ENCODE data around the gene TMEM214.

The TMEM214 gene

DNA sequence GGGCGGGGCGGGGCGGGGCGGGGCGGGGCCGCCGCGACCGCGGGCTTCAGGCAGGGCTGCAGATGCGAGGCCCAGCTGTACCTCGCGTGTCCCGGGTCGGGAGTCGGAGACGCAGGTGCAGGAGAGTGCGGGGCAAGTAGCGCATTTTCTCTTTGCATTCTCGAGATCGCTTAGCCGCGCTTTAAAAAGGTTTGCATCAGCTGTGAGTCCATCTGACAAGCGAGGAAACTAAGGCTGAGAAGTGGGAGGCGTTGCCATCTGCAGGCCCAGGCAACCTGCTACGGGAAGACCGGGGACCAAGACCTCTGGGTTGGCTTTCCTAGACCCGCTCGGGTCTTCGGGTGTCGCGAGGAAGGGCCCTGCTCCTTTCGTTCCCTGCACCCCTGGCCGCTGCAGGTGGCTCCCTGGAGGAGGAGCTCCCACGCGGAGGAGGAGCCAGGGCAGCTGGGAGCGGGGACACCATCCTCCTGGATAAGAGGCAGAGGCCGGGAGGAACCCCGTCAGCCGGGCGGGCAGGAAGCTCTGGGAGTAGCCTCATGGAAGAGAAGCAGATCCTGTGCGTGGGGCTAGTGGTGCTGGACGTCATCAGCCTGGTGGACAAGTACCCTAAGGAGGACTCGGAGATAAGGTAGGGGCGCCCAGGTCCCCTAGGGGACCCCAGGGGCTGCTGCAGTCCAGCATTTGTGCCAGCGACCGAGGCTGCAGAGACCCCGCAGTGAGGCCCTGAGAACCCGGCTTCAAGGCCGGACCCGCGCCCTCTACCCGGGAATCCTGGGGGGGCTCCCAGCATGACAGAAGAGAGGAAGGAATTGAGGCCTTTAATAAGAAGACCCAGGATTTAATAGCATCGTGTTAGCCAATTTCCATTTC lies 54.2 kb downstream of the TMEM214 start, which contains the start of gene KHK:
Gene KHK (plus strand): TSS at position 49 of the 870 bp plus-strand sequence. CDS start 488 bp downstream, at position 537.
- Histone ChIP-seq H3K9ac (peak within 1 kb of the TSS; percentile 55), H3K36me3 (ENCODE audit: control insufficient read depth, insufficient read depth, low read length) (no peaks in the 10 kb centered on the region), H3K4me3 (ENCODE audit: low read depth, low read length) (peak within 1 kb of the TSS; percentile 56), H3K9me3 (ENCODE audit: control insufficient read depth, low read length) (no peaks in the 10 kb centered on the region), H3K27me3 (ENCODE audit: control insufficient read depth, insufficient read depth, low read length) (no peaks in the 10 kb centered on the region), H3K27ac (peak within 1 kb of the TSS; percentile 76), H2AFZ (peak within 1 kb of the TSS; percentile 97), H3K4me1 (peaks cover 14% of the 10 kb centered on the region), H3K79me2 (no peaks in the 10 kb centered on the region), H3K4me2 (ENCODE audit: low read length) (peak within 1 kb of the TSS; percentile 85)
- TF ChIP-seq, protein P1, sequence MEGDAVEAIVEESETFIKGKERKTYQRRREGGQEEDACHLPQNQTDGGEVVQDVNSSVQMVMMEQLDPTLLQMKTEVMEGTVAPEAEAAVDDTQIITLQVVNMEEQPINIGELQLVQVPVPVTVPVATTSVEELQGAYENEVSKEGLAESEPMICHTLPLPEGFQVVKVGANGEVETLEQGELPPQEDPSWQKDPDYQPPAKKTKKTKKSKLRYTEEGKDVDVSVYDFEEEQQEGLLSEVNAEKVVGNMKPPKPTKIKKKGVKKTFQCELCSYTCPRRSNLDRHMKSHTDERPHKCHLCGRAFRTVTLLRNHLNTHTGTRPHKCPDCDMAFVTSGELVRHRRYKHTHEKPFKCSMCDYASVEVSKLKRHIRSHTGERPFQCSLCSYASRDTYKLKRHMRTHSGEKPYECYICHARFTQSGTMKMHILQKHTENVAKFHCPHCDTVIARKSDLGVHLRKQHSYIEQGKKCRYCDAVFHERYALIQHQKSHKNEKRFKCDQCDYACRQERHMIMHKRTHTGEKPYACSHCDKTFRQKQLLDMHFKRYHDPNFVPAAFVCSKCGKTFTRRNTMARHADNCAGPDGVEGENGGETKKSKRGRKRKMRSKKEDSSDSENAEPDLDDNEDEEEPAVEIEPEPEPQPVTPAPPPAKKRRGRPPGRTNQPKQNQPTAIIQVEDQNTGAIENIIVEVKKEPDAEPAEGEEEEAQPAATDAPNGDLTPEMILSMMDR (IDR thresholded peaks at IDR 0.05), result no peak

DNA sequence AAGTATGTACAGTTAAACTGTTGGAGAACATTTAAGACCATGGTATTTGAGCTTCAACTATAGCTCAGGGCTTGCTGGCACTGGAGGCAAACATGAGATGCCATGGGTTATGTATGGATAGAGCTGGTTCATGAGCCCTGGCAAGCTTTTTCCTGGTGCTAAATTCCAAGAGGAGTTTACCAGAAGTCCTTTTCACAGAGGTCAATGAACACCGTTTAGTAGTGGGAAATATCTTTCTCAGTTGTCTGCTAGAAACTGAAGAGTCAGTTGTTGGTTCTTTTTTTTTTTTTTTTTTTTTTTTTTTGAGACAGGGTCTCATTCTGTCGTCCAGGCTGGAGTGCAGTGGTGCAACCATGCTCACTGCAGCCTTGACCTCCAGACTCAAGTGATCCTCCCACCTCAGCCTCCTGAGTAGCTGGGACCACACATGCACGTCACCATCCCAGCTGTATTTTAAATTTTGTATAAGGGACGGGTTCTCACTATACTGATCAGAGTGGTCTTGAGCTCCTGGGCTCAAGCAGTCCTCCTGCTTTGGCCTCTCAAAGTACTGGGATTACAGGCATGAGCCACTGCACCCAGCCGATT lies 55.2 kb downstream of the TMEM214 start:
- Histone ChIP-seq H3K9ac (no peak overlapping the region), H3K79me2 (no peaks in the 10 kb centered on the region), H3K4me3 (ENCODE audit: low read depth, low read length) (no peak overlapping the region), H3K27ac (no peak overlapping the region), H3K4me1 (peaks cover 22% of the 10 kb centered on the region), H3K27me3 (ENCODE audit: control insufficient read depth, insufficient read depth, low read length) (no peaks in the 10 kb centered on the region), H3K9me3 (ENCODE audit: control insufficient read depth, low read length) (no peaks in the 10 kb centered on the region), H3K36me3 (ENCODE audit: control insufficient read depth, insufficient read depth, low read length) (no peaks in the 10 kb centered on the region), H3K4me2 (ENCODE audit: low read length) (no peak overlapping the region), H2AFZ (no peak overlapping the region)
- TF ChIP-seq, protein P1 (IDR thresholded peaks at IDR 0.05), result no peak

DNA sequence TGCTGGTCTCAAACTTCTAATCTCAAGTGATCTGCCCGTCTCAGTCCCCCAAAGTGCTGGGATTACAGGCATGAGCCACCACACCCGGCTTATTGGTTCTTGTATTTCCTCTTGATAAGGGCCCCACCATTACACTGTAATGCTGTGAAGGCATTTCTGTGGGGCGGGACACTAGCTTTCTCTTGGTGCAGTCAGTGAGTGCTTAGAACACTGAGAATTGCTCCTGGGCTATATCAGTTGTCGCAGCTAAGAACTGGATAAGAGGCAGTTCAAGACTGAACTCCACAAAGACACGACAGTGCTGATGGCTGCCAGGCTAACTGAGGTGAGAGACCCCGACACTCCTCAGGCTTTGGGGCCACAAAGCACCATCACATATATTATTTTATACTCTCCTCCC lies 55.9 kb downstream of the TMEM214 start:
- H3K27me3 ChIP-seq (ENCODE audit: control insufficient read depth, insufficient read depth, low read length), result no peaks in the 10 kb centered on the region
- no peak overlapping the region for H3K4me2 ChIP-seq (ENCODE audit: low read length)
- no peaks in the 10 kb centered on the region for H3K79me2 ChIP-seq
- H3K4me3 ChIP-seq (ENCODE audit: low read depth, low read length), result no peak overlapping the region
- no peaks in the 10 kb centered on the region for H3K9me3 ChIP-seq (ENCODE audit: control insufficient read depth, low read length)
- no peaks in the 10 kb centered on the region for H3K36me3 ChIP-seq (ENCODE audit: control insufficient read depth, insufficient read depth, low read length)
- H3K4me1 ChIP-seq, result peaks cover 29% of the 10 kb centered on the region
- no peak overlapping the region for H3K27ac ChIP-seq
- TF ChIP-seq, protein P1 (IDR thresholded peaks at IDR 0.05), result no peak
- H2AFZ ChIP-seq, result no peak overlapping the region
- no peak overlapping the region for H3K9ac ChIP-seq

DNA sequence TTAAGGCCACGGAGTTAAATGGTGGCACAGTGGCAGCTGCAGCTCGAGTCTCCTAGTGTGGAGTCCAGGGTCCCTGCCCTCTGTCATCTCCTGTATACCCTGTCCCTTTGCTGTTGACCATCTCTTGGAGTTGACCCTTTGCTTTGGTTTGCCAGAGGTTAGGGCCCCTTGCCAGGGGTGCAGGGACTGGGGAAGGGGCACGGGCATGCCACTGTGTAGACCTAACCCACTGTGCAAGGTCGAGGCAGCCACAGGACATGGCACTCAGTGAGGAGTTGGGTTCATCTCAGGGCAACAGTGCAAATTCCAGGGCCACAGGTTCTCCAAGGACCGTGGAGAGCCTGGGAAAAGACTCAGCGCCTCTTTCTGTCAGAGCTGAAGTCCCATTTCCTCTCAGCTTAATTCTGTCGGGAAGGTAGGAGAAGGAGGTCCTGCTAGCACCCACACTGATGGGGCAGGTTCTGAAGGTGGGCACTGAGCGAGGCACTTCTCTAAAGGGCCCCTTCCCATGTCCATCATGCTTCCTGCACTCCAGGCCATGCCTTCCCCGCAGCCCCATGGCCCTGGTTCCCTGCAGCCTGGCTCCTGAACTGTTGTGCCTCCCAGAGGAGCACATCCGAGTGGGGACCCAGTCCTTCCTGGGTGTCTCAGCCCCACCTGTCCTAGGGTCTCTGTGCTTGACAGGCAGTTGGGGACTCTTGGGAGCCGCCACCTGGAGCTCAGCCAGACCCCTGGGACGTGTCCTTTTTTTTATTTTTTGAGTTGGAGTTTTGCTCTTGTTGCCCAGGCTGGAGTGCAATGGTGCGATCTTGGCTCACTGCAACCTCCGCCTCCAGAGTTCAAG lies 56.6 kb downstream of the TMEM214 start:
- Histone ChIP-seq H3K27ac (no peak overlapping the region), H3K9ac (no peak overlapping the region), H2AFZ (no peak overlapping the region), H3K9me3 (ENCODE audit: control insufficient read depth, low read length) (no peaks in the 10 kb centered on the region), H3K4me1 (peaks cover 30% of the 10 kb centered on the region), H3K79me2 (no peaks in the 10 kb centered on the region), H3K4me3 (ENCODE audit: low read depth, low read length) (no peak overlapping the region), H3K4me2 (ENCODE audit: low read length) (no peak overlapping the region), H3K27me3 (ENCODE audit: control insufficient read depth, insufficient read depth, low read length) (no peaks in the 10 kb centered on the region), H3K36me3 (ENCODE audit: control insufficient read depth, insufficient read depth, low read length) (no peaks in the 10 kb centered on the region)
- TF ChIP-seq, protein P1 (IDR thresholded peaks at IDR 0.05), result no peak

Measured in parathyroid adenoma (tissue), 2 donors.